GM23248 (cell line): ENCODE measurements around the gene ZFYVE19. TPM values are rescaled to one million over a fixed set of nuclear protein-coding genes. Genes with fewer than 3 reads are reported as not detected.

Source experiments
- DNase-seq: peaks from one replicate; pipeline ENCODE4 v3.0.0-alpha.2; 2015
- H2AFZ ChIP-seq: fragments of 200-600 bp; sonication (generic); 2 replicates; pipeline ENCODE4 v1.6.1; 2016; ENCODE audit warnings: antibody characterized with exemption
- H3F3A ChIP-seq: fragments of 200-600 bp; sonication (generic); 2 replicates; pipeline ENCODE4 v1.6.1; 2016; ENCODE audit warnings: mild to moderate bottlenecking, antibody characterized with exemption, mixed run types; ENCODE audit not compliant: insufficient read depth
- H3K27ac ChIP-seq: fragments of 200-600 bp; sonication (generic); 2 replicates; pipeline ENCODE4 v1.5.1; 2016; ENCODE audit warnings: mild to moderate bottlenecking
- H3K27me3 ChIP-seq: fragments of 200-600 bp; sonication (generic); replicated peaks from 2 replicates; pipeline ENCODE4 v1.6.1; 2016; ENCODE audit warnings: mild to moderate bottlenecking; ENCODE audit not compliant: insufficient read depth
- H3K36me3 ChIP-seq: fragments of 200-600 bp; sonication (generic); 2 replicates; pipeline ENCODE4 v1.6.1; 2016; ENCODE audit warnings: low read depth, mild to moderate bottlenecking
- H3K4me1 ChIP-seq: fragments of 200-600 bp; sonication (generic); 2 replicates; pipeline ENCODE4 v1.6.1; 2016; ENCODE audit warnings: mild to moderate bottlenecking; ENCODE audit not compliant: insufficient read depth
- H3K4me2 ChIP-seq: fragments of 200-600 bp; sonication (generic); one replicate; pipeline ENCODE4 v1.6.1; 2016; ENCODE audit warnings: mild to moderate bottlenecking; ENCODE audit not compliant: unreplicated experiment
- H3K4me3 ChIP-seq: fragments of 200-600 bp; sonication (generic); 2 replicates; pipeline ENCODE4 v1.5.1; 2016; ENCODE audit warnings: mild to moderate bottlenecking
- H3K79me2 ChIP-seq: fragments of 200-600 bp; sonication (generic); 2 replicates; pipeline ENCODE4 v1.6.1; 2016; ENCODE audit warnings: mild to moderate bottlenecking; ENCODE audit not compliant: insufficient read depth
- H3K9ac ChIP-seq: fragments of 200-600 bp; sonication (generic); 2 replicates; pipeline ENCODE4 v1.6.1; 2016; ENCODE audit warnings: mild to moderate bottlenecking
- H3K9me2 ChIP-seq: fragments of 200-600 bp; sonication (generic); 2 replicates; pipeline ENCODE4 v1.6.1; 2016; ENCODE audit warnings: mixed run types, mild to moderate bottlenecking, moderate library complexity; ENCODE audit not compliant: insufficient read depth
- H3K9me3 ChIP-seq: fragments of 200-600 bp; sonication (generic); one replicate; pipeline ENCODE4 v1.6.1; 2017; ENCODE audit warnings: low read depth
- H4K20me1 ChIP-seq: fragments of 200-600 bp; sonication (generic); 2 replicates; pipeline ENCODE4 v1.6.0; 2016; ENCODE audit not compliant: insufficient read depth
- EZH2 ChIP-seq: fragments of 200-600 bp; sonication (generic); IDR thresholded peaks from 2 replicates; pipeline ENCODE4 v1.6.1; 2018; ENCODE audit warnings: antibody characterized with exemption, mild to moderate bottlenecking; ENCODE audit not compliant: insufficient read depth, poor library complexity, severe bottlenecking
- EZH2phosphoT487 ChIP-seq: fragments of 200-600 bp; sonication (generic); IDR thresholded peaks from 2 replicates; pipeline ENCODE4 v1.6.1; 2018; ENCODE audit warnings: antibody characterized with exemption, moderate library complexity, mild to moderate bottlenecking, low read depth; ENCODE audit not compliant: insufficient read depth
- WGBS, 2 experiments: methylation state at CpG; one replicate each; pipeline ENCODE4 v1.1.6; 2015 to 2017; ENCODE audit warnings: low lambda C conversion rate in 2 of 2, low coverage in 1 of 2; ENCODE audit errors: missing lambda C conversion rate in 2 of 2; 5-methylcytosine and 5-hydroxymethylcytosine counted together
- in situ Hi-C: fragments of 300-500 bp; cut with MboI; formaldehyde crosslinking; loops from 2 replicates; pipeline ENCODE4 v1.15.0; 2020
- polyA plus RNA-seq: library from polyadenylated mRNA; unstranded; fragments of >200 nt; fragmentation: Nextera tagmentation; extraction: Ambion mirVana; gene quantifications from 2 replicates; pipeline ENCODE4 v1.2.1, GENCODE V29; 2016
- total RNA-seq: library from RNA; depleted of rRNA; stranded (reverse); fragments of >200 nt; shearing (Covaris generic); gene quantifications from 2 replicates; pipeline ENCODE4 v1.2.3, GENCODE V29; 2014; rRNA removed

ZFYVE19 gene, protein sequence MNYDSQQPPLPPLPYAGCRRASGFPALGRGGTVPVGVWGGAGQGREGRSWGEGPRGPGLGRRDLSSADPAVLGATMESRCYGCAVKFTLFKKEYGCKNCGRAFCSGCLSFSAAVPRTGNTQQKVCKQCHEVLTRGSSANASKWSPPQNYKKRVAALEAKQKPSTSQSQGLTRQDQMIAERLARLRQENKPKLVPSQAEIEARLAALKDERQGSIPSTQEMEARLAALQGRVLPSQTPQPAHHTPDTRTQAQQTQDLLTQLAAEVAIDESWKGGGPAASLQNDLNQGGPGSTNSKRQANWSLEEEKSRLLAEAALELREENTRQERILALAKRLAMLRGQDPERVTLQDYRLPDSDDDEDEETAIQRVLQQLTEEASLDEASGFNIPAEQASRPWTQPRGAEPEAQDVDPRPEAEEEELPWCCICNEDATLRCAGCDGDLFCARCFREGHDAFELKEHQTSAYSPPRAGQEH
- total RNA-seq (24.2 and 33.5 TPM in 2 replicates), polyA plus RNA-seq (11.7 and 15.0 TPM in 2 replicates)

DNA sequence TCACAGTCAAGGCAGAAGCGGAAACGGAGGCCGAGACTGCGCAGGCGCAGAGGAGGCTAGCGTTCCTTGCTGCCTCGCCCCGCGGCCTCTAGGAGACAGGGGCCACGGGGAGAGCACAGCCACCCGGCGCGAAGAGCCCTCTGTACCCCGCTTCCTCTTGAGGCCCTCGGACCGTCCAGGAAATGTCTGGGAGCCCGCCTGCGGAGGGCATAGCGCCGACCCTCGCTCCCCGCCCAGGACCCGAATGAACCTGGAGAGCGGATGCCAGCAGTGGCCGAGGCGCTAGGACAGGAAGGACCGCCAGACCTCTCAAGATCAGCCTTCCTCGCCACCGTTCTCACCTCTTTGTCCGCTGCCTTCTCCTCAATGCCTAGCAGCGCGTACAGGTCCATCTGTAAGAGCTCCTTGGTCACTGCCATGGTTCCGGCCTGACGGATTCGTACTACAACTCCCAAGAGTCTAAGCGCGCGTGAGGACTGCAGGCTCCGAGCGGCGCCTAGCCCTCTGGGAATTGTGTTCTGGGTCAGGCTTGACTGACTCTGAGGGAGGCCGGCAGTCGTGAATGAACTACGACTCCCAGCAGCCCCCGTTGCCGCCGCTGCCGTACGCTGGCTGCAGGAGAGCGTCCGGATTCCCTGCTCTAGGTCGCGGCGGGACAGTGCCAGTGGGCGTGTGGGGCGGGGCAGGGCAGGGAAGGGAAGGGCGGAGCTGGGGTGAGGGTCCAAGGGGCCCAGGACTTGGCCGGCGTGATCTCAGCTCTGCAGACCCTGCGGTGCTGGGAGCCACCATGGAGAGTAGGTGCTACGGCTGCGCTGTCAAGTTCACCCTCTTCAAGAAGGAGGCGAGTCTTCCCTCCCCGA, at the start of gene ZFYVE19, which contains the start of gene DNAJC17:
TSS of gene ZFYVE19 (plus strand) at position 62 of the 860 bp plus-strand sequence. CDS start at position 563, 501 bp downstream.
TSS of gene DNAJC17 (minus strand) at position 446 of the 860 bp plus-strand sequence. CDS start at position 419, 27 bp downstream.
- no peaks in the 10 kb centered on the region for H3K9me2 ChIP-seq
- no peaks in the 10 kb centered on the region for H3F3A ChIP-seq
- peak within 1 kb of the TSS; percentile 100 for H2AFZ ChIP-seq
- H3K9me3 ChIP-seq = no peaks in the 10 kb centered on the region
- peak within 1 kb of the TSS; percentile 65 for H3K27ac ChIP-seq
- H3K36me3 ChIP-seq = no peaks in the 10 kb centered on the region
- H3K4me1 ChIP-seq = peaks cover 5% of the 10 kb centered on the region
- H3K9ac ChIP-seq = peak within 1 kb of the TSS; percentile 85
- peaks cover 53% of the 10 kb centered on the region for H3K79me2 ChIP-seq
- H3K4me3 ChIP-seq = peak within 1 kb of the TSS; percentile 97
- DNase-seq = peak; percentile 100
- no peaks in the 10 kb centered on the region for H3K27me3 ChIP-seq
- TF ChIP-seq EZH2phosphoT487 (no peak), EZH2 (no peak)
- no peaks in the 10 kb centered on the region for H4K20me1 ChIP-seq
- in situ Hi-C loops = no loop called here
- WGBS, 2 experiments = 1% methylated on average over 61 to 62 of the region's 64 CpGs
- peak within 1 kb of the TSS; percentile 100 for H3K4me2 ChIP-seq

DNA sequence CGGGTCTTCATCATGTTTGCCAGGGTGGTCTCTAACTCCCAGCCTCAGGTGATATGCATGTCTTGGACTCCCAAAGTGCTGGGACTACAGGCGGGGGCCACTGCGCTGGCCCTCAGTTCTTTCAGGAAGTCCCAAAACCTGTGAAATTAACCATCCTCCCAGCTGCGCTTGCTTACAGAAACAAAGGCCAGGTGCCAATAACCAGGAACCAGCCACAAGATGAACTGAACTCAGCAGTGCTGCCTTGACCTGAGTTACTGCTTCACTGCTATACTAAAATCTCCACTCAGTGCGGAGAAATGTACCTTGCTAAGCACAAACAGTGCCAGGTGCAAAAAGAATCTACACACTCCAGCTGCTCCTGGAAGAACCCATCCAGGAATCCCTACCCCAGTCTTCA, 46.9 kb upstream of the ZFYVE19 start:
- Histone ChIP-seq H3K4me3 (no peak overlapping the region), H3K4me1 (peaks cover 16% of the 10 kb centered on the region), H3F3A (peaks cover 11% of the 10 kb centered on the region), H3K4me2 (no peak overlapping the region), H3K79me2 (peaks cover 1% of the 10 kb centered on the region), H2AFZ (no peak overlapping the region), H3K36me3 (no peaks in the 10 kb centered on the region), H4K20me1 (no peaks in the 10 kb centered on the region), H3K27ac (no peak overlapping the region), H3K9me3 (no peaks in the 10 kb centered on the region), H3K9ac (no peak overlapping the region), H3K27me3 (no peaks in the 10 kb centered on the region), H3K9me2 (no peaks in the 10 kb centered on the region)
- WGBS, 2 experiments = 89 to 93% methylated on average over 5 of the region's 5 CpGs
- no peak for TF ChIP-seq EZH2phosphoT487
- TF ChIP-seq EZH2 = no peak
- no peak for DNase-seq
- in situ Hi-C loops = no loop called here

DNA sequence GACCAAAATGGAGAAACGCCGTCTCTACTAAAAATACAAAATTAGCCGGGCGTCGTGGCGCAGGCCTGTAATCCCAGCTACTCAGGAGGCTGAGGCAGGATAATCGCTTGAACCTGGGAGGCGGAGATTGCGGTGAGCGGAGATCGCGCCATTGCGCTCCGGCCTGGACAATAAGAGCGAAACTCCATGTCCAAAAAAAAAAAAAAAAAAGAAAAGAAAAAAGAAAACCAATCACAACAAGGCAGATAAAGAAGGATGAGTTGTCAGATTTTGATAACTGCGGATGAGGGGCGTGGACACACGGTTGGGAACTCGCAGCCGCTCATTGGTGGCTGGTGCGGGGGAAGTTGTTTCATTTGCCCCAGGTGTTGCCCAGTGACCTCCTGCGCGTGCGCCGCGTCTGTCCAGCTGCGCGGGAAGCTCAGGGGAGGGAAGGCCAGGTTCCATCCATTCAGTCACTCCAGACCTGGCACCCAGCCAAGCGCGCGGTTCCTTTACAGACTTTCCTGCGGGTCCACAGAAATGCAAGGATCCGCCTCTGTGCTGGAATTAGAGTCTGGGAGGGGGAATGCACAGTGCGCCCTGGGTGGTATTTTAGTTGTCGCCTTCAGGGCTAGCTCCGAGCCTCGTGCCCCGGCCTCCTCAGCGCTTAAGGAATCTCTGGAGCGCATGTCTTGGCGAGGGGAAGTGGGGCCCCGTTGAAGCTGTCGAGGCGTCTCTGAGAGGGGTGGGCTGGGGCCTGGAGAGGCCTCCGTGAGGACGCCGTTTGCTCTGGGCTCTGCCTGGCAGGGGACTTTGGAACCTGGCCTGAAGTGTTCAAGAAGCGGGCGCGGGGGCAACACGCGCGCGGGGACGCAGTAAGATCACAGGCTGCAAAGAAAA, 43.7 kb upstream of the ZFYVE19 start:
- H2AFZ ChIP-seq = peak overlapping the region; percentile 88
- H3F3A ChIP-seq = peaks cover 26% of the 10 kb centered on the region
- peak overlapping the region; percentile 62 for H3K9ac ChIP-seq
- no peak overlapping the region for H3K27ac ChIP-seq
- no peaks in the 10 kb centered on the region for H3K27me3 ChIP-seq
- no peaks in the 10 kb centered on the region for H3K9me3 ChIP-seq
- no peaks in the 10 kb centered on the region for H3K79me2 ChIP-seq
- no peaks in the 10 kb centered on the region for H3K36me3 ChIP-seq
- H3K9me2 ChIP-seq = no peaks in the 10 kb centered on the region
- H3K4me1 ChIP-seq = peaks cover 33% of the 10 kb centered on the region
- DNase-seq = peak; percentile 56
- TF ChIP-seq EZH2 (no peak), EZH2phosphoT487 (no peak)
- in situ Hi-C loops = no loop called here
- H4K20me1 ChIP-seq = no peaks in the 10 kb centered on the region
- peak overlapping the region; percentile 90 for H3K4me2 ChIP-seq
- peak overlapping the region; percentile 70 for H3K4me3 ChIP-seq
- 30 to 34% methylated on average over 50 to 53 of the region's 55 CpGs for WGBS, 2 experiments
